M059J (cell line): Measurements from ENCODE around the gene GNAO1. TPM values are rescaled to one million over a fixed set of nuclear protein-coding genes. Genes with fewer than 3 reads are reported as not detected.

Experiments used
- DNase-seq: peaks from one replicate; pipeline ENCODE4 v3.0.0-alpha.2; 2012; ENCODE audit warnings: low read depth
- total RNA-seq: library from RNA; depleted of rRNA; stranded (reverse); fragments of >200 nt; shearing (Covaris generic); gene quantifications from 2 replicates; pipeline ENCODE4 v1.2.3, GENCODE V29; 2014

The GNAO1 gene
- total RNA-seq, 1 experiment from 2014 or later = 10.9 TPM

DNA sequence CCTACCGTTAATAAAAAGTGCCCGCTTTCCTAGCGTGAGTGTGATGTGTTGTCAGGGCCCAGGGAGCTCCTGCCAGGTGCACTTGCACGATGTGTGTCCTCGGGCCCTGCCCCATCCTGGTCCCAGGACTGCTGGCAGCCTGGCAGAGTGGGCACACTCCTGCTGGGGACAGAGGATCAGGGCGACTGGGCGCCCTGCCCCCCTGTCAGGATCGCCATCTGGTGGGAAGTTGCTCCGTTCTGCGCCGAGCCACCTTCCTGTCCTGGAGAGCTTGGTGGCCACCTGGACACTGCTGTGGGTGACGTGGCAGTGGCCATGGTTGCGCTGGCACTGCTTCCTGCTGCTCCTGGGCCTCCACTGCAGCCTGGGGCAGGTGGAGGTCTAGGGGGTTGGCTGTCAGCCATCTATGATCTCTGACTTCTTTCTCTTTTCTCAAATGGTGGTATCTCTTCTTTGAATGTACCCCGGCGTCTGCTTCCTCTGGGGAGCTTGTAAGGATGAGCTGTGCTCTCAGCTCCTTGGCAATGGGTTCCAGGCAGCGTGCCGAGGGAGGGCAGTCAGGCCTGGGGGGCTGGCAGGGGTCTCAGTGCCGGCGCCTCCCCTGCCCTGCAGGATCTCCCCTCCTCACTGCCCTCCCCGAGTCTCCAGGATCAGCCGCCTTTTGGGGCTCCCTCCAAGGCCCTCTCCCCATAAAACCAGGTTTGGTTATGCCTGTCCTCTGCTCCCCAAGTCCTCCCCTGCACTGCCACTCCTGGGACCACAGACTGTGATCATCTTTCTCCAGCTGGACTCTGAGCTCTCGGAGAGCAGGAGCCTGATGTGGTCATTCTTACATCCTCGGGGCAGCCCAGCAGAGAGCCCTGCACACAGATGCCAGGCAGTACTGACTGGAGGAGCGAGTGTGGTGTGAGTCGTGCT, 157.1 kb downstream of the GNAO1 start:
- DNase-seq = no peak

- DNase-seq = no peak
These were observed 157.8 kb downstream of the GNAO1 start for GRCh38 chr16:56349086-56349415.

DNA sequence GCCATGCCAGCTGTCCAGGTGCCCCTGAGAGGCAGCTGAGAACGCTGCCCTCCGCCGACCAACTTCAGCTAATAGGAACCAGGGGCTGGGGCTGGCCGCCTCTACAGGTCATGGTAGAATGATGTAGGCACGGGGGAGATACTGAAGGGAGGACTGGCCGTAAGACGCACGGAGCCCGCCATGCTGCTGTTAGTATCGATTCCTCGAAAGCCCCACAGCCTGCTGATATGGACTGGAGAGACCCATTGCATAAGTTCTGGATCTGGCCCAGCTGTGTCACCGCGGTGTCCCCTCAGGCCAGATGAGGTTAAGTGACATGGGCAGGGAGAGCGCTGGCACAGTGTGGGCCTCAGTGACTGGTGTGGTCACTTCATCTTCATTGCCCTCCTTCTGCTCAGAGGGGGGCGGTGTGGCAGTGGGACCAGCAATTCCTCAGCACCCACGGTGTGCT, 158.4 kb downstream of the GNAO1 start:
- no peak for DNase-seq

- DNase-seq = no peak
These were observed 159.5 kb downstream of the GNAO1 start for GRCh38 chr16:56350491-56351405.

DNA sequence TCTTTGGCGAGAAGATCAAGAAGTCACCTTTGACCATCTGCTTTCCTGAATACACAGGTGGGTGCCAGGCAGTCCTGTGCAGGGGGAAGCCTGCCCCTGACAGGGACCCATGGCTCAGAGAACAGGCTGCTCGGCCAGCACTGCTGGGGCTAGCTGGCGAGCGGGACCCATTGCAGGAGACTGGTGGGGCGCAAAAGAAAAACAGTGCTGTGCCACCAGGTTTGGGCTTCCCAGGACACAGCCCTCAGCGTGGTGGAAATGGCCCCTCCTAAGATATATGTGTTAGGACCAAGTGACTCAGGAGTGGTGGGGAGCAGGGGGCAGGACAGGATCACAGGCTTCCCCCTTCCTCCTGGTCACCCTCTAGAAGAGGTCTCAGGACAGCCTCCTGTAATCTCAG, 160.2 kb downstream of the GNAO1 start:
- no peak for DNase-seq

DNA sequence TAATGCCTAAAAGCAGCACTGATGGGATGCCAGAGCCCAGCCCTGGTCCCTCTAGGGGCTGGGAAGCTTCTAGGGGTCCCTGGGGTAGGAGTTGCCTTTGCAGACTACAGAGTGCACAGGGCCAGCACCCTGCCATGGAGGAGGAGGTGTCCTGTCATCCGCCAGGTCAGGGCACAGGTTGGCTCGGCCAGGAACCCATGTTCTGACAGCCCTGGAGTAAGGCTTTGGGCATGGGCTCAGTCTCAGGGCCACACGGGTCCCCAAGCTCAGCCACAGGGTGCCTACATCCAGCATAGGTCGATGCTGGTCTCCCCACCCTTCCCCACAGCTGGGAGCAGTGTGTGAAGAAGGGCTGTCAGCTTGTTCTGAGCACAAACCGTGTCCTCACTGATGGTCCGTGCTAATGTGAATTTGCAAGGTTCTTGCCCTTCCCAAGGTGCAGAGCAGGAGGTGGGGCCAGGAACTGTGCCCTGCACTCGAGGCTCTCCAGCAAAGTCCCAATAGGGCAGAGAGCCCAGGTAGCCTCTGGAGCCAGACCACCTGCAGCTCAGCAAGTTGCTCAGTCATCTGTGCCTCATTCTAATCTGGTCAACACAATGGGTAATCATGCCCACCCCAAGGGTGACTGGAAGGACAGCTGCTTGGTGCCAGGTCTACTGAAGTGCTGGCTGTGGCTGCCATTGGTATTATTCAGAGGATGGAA, 161.2 kb downstream of the GNAO1 start:
- no peak for DNase-seq

DNA sequence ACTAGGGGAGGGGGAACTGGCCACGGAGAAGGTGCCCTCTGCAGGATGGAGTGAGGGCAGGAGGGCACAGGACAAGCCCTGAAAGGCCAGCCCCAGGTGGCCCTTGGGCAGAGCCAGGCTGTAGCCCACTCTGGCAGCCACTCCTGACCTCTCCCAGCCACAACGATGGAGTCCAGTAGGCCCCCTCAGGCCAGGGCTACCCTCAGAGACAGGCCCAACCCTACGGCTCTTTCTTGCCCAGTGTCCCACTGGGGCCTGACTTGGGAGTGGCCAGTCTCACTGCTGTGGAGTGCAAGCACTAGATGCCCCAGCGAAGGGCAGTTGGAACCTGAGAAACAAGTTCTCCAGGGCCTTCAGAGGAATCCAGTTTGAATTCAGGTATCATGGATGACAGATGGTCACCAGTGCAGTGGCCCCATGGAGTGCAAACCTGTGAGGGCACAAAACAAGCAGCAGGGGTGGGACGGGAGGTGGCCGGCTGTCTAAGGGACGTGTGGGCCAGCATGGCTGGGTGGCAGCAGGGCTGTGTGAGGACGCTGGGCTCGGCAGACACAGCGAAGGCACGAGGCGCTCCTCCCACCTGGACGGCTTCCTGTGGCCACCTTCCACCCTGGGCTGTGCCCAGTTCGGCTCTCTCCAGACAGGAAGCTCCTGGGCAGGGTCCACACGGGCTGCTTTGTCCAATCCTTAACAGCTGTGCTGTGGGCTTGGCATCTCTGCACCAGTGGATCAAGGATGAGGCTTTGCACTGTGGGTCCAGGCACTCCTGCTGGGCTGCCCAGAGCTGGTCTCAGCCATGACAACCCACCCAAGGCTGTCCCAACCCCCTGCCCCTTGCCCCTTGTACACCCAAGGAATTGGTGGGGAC, 162.0 kb downstream of the GNAO1 start:
- DNase-seq = no peak

GRCh38 chr16:56354016-56354415, 162.7 kb downstream of the GNAO1 start:
- no peak for DNase-seq

DNA sequence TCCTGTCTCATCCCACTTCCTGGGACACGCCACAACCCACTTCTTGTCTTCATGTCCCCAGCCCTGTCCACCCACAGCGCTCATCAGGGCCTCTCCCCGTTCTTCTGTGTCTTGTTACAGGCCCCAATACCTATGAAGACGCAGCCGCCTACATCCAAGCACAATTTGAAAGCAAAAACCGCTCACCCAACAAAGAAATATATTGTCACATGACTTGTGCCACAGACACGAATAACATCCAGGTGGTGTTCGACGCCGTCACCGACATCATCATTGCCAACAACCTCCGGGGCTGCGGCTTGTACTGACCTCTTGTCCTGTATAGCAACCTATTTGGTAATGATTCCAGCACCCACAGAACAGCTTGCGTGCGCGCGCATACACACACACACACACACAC, 163.5 kb downstream of the GNAO1 start:
- no peak for DNase-seq

GRCh38 chr16:56355221-56355620, 163.9 kb downstream of the GNAO1 start:
- DNase-seq = no peak

DNA sequence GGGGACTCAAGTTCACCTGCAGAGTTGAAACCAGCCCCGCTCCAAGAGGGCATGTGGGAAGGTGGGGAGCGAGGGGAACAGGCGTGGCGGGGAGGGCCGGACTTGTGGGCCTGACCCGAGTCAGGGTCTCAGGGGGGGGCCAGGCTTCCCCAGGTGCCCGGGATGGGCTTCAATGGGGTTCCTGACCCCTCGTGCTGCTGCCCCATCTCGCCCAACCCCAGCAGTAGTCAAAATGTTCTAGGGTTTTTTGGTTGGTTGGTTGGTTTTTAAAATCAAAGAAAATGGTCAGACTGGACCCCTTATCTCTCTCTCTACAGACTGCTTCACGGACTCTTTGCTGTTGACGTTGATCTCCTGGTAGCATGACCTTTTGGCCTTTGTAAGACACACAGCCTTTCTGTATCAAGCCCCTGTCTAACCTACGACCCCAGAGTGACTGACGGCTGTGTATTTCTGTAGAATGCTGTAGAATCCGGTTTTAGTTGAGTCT, 164.5 kb downstream of the GNAO1 start:
- no peak for DNase-seq

DNA sequence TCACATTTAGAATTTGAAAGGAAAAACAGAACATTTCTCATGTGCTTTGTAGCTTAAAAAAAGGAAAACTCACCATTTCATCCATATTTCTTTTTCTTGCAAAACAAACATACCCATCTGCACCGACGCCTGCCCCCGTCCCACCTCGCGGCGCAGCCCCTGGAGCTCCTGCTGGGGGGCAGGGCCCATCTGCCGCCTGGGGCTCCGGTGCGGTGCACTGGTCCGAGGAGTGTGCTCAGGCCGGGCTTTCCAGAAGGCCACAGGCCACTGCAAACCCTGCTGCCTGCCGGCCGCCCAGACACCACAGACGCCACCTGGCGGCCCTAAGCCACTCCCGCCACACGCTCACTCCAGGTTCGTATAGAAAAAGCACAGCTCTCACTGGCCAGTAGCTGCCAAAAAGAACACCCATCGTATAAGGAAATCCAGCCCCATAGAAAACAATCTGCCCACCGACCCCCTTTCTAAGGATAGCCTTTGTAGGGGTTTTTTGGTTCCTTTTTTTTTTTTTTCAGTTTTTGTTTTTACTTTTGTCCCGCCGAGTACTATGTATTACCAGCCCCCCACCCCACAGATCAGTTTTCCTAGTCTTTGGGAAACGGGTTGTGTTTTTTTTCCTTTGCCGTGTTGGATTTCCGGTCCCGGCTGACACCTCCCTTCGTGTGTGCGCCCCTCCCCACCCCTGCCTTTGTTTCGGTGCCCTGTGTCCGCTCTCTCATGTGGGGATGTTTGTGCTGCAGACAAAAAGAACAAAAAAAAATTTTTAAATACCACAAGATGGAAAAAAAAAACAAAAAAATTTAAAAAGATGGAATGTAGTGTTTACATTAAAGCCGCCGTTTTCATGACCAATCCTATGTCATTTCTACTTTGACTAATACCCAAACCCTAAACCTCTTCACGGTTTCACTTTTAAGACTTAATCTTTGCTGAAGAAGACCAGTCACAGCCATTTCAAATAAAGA, 165.3 kb downstream of the GNAO1 start:
- DNase-seq = peak; percentile 86

GRCh38 chr16:56357241-56357764, 166.0 kb downstream of the GNAO1 start:
- peak; percentile 70 for DNase-seq

DNA sequence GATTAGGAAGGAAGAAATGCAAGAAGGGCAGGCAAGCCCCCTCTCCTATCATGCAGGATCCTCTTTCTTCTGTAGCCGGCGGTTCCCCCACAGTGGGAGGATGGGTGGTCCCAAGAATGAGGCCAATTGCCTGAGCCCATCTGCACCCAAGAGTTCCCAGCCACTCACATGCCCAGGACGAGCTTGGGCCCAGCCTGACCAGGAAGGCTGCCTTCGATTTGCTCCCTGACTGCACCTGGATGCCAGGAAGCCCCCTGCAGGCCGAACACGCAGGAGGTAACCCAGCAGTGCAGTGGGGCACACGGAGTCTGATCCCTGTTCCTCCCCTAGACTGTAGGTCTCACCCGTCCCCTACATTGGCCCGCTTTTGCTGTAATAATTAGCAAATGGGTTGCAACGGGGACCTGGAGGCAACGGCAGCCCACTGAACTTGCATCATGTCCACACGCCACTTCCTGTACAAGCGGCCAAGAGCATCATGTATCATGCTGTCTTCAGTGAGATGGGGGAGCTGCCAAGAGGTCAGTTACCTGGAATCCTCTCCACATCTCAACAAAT, 166.6 kb downstream of the GNAO1 start:
- no peak for DNase-seq

GRCh38 chr16:56360117-56361008, 169.1 kb downstream of the GNAO1 start:
- no peak for DNase-seq

GRCh38 chr16:56362057-56362655, 170.9 kb downstream of the GNAO1 start:
- DNase-seq = no peak

GRCh38 chr16:56362706-56363105, 171.4 kb downstream of the GNAO1 start:
- no peak for DNase-seq
